A549 (cell line): ENCODE results near the gene SDR39U1.

ENCODE experiments used
- CHD4 ChIP-seq: fragments of 200-600 bp; sonication (generic); IDR thresholded peaks from 2 replicates; pipeline ENCODE4 v1.6.1; 2016; ENCODE audit warnings: antibody characterized with exemption, mild to moderate bottlenecking, borderline replicate concordance
- FOSL2 ChIP-seq, 2 experiments: fragments of 450-650 bp in 1 of 2; fragments of >200 bp in 1 of 2; sonication (Bioruptor Twin) in 1 of 2; formaldehyde crosslinking; IDR thresholded peaks; 2 replicates each; pipeline versions ENCODE4 v1.5.0 to v1.6.1; 2016 to 2020; ENCODE audit warnings: mild to moderate bottlenecking in 1 of 2, moderate library complexity in 1 of 2
- HDAC2 ChIP-seq: fragments of 200-600 bp; sonication (generic); IDR thresholded peaks from 2 replicates; pipeline ENCODE4 v1.6.1; 2016
- JUNB ChIP-seq: fragments of >200 bp; sonication (Bioruptor Twin); formaldehyde crosslinking; IDR thresholded peaks from 2 replicates; pipeline ENCODE4 v1.6.1; 2016
- MAX ChIP-seq: IDR thresholded peaks from 2 replicates; pipeline ENCODE4 v1.6.1; 2012
- NR3C1 ChIP-seq: fragments of >200 bp; sonication (Bioruptor Twin); formaldehyde crosslinking; IDR thresholded peaks from 3 replicates; pipeline ENCODE4 v1.6.1; 2017
- POLR2A ChIP-seq: IDR thresholded peaks from 2 replicates; pipeline ENCODE4 v1.6.1; 2012; ENCODE audit warnings: mild to moderate bottlenecking, low read length
- RAD21 ChIP-seq, 2 experiments: fragments of >200 bp in 1 of 2; sonication (Bioruptor Twin) in 1 of 2; formaldehyde crosslinking in 1 of 2; IDR thresholded peaks in 1 of 2; conservative IDR thresholded peaks in 1 of 2; 2 replicates in 1 of 2; 3 replicates in 1 of 2; pipeline ENCODE4 v1.6.1; 2012 to 2018; ENCODE audit warnings: inconsistent platforms in 1 of 2
- RCOR1 ChIP-seq: fragments of 150-350 bp; IDR thresholded peaks from 2 replicates; pipeline ENCODE4 v1.6.1; 2014; ENCODE audit warnings: antibody characterized with exemption, low read length, low read depth
- REST ChIP-seq: fragments of 200-600 bp; sonication (generic); IDR thresholded peaks from 2 replicates; pipeline ENCODE4 v1.6.1; 2016; ENCODE audit warnings: antibody characterized with exemption, mild to moderate bottlenecking, moderate library complexity
- RNF2 ChIP-seq: fragments of 200-600 bp; sonication (generic); IDR thresholded peaks from 2 replicates; pipeline ENCODE4 v1.6.1; 2016; ENCODE audit warnings: low read depth, mild to moderate bottlenecking, antibody characterized with exemption, moderate library complexity, borderline replicate concordance
- SREBF2 ChIP-seq: fragments of 450-650 bp; IDR thresholded peaks from 2 replicates; pipeline ENCODE4 v1.6.1; 2014; ENCODE audit warnings: mild to moderate bottlenecking, moderate library complexity
- ZFP36 ChIP-seq: fragments of 450-650 bp; IDR thresholded peaks from 2 replicates; pipeline ENCODE4 v1.6.1; 2014; ENCODE audit warnings: borderline replicate concordance; ENCODE audit not compliant: partially characterized antibody
- TF ChIP-seq, protein P1 (sequence below): fragments of >200 bp; sonication (Bioruptor Twin); formaldehyde crosslinking; IDR thresholded peaks from 3 replicates; pipeline ENCODE4 v1.5.1; 2016

DNA sequence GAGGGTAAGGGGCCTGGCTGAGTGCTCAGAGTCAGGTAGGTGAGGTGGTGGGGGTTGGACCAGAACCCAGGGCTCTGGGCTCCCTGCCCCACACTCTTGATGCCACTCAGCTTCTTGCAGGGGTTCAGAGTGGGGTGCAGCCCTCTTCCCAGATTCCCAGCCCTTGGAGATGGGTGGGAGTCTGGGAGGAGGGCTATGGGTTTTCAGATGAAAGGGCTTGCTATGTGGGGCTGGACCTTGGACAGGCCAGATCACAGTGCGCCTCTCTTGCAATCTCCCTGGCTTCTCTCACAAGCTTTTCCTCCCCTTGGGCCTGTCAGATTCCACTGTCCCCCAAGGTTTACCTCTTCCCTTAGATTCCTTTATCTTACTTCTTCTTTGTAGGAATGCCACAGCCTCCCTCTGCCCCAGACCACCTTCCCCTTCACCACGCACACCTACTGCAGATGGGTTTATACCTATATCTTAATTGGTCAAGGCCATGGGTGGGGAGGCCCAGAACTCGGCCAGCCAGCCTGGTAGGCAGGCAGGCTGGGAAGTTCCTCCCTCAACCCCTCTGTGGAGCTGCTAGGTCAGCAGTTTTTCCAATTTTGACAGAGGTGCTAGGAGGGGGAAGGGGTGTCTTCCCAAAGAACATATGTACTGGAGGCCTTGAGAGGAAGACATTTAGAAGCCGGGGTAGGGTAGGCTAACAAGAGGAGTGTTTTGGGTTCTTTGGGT is 42.4 kb downstream of the SDR39U1 start:
- TF ChIP-seq RAD21 (conservative IDR thresholded peaks at IDR 0.05 in 1 of 2, IDR thresholded peaks at IDR 0.05 in 1 of 2) = no peak
- no peak for TF ChIP-seq HDAC2
- TF ChIP-seq SREBF2 = no peak
- no peak for TF ChIP-seq NR3C1
- TF ChIP-seq, protein P1, sequence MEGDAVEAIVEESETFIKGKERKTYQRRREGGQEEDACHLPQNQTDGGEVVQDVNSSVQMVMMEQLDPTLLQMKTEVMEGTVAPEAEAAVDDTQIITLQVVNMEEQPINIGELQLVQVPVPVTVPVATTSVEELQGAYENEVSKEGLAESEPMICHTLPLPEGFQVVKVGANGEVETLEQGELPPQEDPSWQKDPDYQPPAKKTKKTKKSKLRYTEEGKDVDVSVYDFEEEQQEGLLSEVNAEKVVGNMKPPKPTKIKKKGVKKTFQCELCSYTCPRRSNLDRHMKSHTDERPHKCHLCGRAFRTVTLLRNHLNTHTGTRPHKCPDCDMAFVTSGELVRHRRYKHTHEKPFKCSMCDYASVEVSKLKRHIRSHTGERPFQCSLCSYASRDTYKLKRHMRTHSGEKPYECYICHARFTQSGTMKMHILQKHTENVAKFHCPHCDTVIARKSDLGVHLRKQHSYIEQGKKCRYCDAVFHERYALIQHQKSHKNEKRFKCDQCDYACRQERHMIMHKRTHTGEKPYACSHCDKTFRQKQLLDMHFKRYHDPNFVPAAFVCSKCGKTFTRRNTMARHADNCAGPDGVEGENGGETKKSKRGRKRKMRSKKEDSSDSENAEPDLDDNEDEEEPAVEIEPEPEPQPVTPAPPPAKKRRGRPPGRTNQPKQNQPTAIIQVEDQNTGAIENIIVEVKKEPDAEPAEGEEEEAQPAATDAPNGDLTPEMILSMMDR = no peak
- TF ChIP-seq FOSL2 (IDR thresholded peaks at IDR 0.05) = no peak
- TF ChIP-seq FOSL2 (CRISPR knock-in tag; IDR thresholded peaks at IDR 0.05) = no peak
- TF ChIP-seq ZFP36 = no peak
- TF ChIP-seq POLR2A = no peak
- no peak for TF ChIP-seq MAX
- no peak for TF ChIP-seq REST
- TF ChIP-seq JUNB = no peak
- no peak for TF ChIP-seq RCOR1
- no peak for TF ChIP-seq CHD4
- no peak for TF ChIP-seq RNF2
